Mesothelial cell of epicardium (in vitro differentiated cells): Measurements from ENCODE around the gene CACNA1C. TPM values are rescaled to one million over a fixed set of nuclear protein-coding genes. Genes with fewer than 3 reads are reported as not detected.

Experiments used
- DNase-seq, 2 experiments: peaks; one replicate each; pipeline ENCODE4 v3.0.0; 2021; ENCODE audit warnings: low spot score in 2 of 2; ENCODE audit not compliant: unreplicated experiment in 2 of 2
- H3K27ac Mint-ChIP-seq: 2 replicates; pipeline ENCODE4 v1.8.0; 2021; ENCODE audit warnings: mixed read lengths
- H3K27me3 Mint-ChIP-seq: 2 replicates; pipeline ENCODE4 v1.8.0; 2021; ENCODE audit warnings: low read depth, mixed read lengths
- H3K36me3 Mint-ChIP-seq: 2 replicates; pipeline ENCODE4 v1.8.0; 2021; ENCODE audit warnings: mixed read lengths
- H3K4me1 Mint-ChIP-seq: 2 replicates; pipeline ENCODE4 v1.8.0; 2021; ENCODE audit warnings: mixed read lengths
- H3K4me3 Mint-ChIP-seq: 2 replicates; pipeline ENCODE4 v1.8.0; 2021; ENCODE audit warnings: mild to moderate bottlenecking, moderate library complexity, mixed read lengths
- H3K9me3 Mint-ChIP-seq: 2 replicates; pipeline ENCODE4 v1.8.0; 2021; ENCODE audit warnings: mixed read lengths
- CTCF ChIP-seq: fragments of 200-600 bp; sonication (generic); IDR thresholded peaks from one replicate; pipeline ENCODE4 v1.5.0; 2021; ENCODE audit warnings: antibody characterized with exemption; ENCODE audit not compliant: unreplicated experiment
- total RNA-seq: library from RNA; stranded (reverse); gene quantifications from 3 replicates; pipeline ENCODE4 v1.2.1, GENCODE V29; 2021

CACNA1C gene
- total RNA-seq, 1 donor from 2014 or later = 33.6 TPM

- Mint-ChIP-seq H3K27ac (peak overlapping the region; percentile 85), H3K4me3 (no peak overlapping the region), H3K27me3 (no peaks in the 10 kb centered on the region), H3K36me3 (no peaks in the 10 kb centered on the region), H3K9me3 (peaks cover 4% of the 10 kb centered on the region), H3K4me1 (peaks cover 60% of the 10 kb centered on the region)
- TF ChIP-seq CTCF = no peak
- DNase-seq = no peak
Measured at GRCh38 chr12:2286461-2287131, 233.8 kb downstream of the CACNA1C start.

GRCh38 chr12:2287151-2287550 is 234.4 kb downstream of the CACNA1C start:
- no peak for TF ChIP-seq CTCF
- Mint-ChIP-seq H3K9me3 (no peaks in the 10 kb centered on the region), H3K36me3 (no peaks in the 10 kb centered on the region), H3K27me3 (no peaks in the 10 kb centered on the region), H3K4me3 (no peak overlapping the region), H3K27ac (peak overlapping the region; percentile 48), H3K4me1 (peaks cover 60% of the 10 kb centered on the region)
- no peak for DNase-seq

GRCh38 chr12:2287589-2287988 is 234.8 kb downstream of the CACNA1C start:
- H3K27me3 Mint-ChIP-seq = no peaks in the 10 kb centered on the region
- H3K36me3 Mint-ChIP-seq = no peaks in the 10 kb centered on the region
- peaks cover 60% of the 10 kb centered on the region for H3K4me1 Mint-ChIP-seq
- H3K9me3 Mint-ChIP-seq = no peaks in the 10 kb centered on the region
- H3K27ac Mint-ChIP-seq = peak overlapping the region; percentile 32
- no peak overlapping the region for H3K4me3 Mint-ChIP-seq
- no peak for DNase-seq
- TF ChIP-seq CTCF = no peak

GRCh38 chr12:2288001-2288400 is 235.2 kb downstream of the CACNA1C start:
- TF ChIP-seq CTCF = no peak
- Mint-ChIP-seq H3K4me3 (no peak overlapping the region), H3K4me1 (peaks cover 64% of the 10 kb centered on the region)

GRCh38 chr12:2288471-2288870 is 235.7 kb downstream of the CACNA1C start:
- TF ChIP-seq CTCF = no peak
- no peak overlapping the region for H3K4me3 Mint-ChIP-seq
- no peaks in the 10 kb centered on the region for H3K27me3 Mint-ChIP-seq
- peak overlapping the region; percentile 47 for H3K27ac Mint-ChIP-seq
- DNase-seq = no peak
- H3K36me3 Mint-ChIP-seq = no peaks in the 10 kb centered on the region
- H3K4me1 Mint-ChIP-seq = peaks cover 65% of the 10 kb centered on the region
- no peaks in the 10 kb centered on the region for H3K9me3 Mint-ChIP-seq

More at GRCh38 chr12:2288001-2288400, 235.2 kb downstream of the CACNA1C start:
- no peaks in the 10 kb centered on the region for H3K36me3 Mint-ChIP-seq
- H3K27ac Mint-ChIP-seq = peak overlapping the region; percentile 32
- DNase-seq = no peak
- no peaks in the 10 kb centered on the region for H3K9me3 Mint-ChIP-seq
- no peaks in the 10 kb centered on the region for H3K27me3 Mint-ChIP-seq
